GM18508 (cell line): ENCODE measurements around the gene RBFOX1.

Experiments used
- ATAC-seq: cut with Tn5 transposase; IDR thresholded peaks from one replicate; pipeline ENCODE4 v1.9.1; 2021; ENCODE audit warnings: moderate number of reproducible peaks; ENCODE audit not compliant: insufficient read depth, unreplicated experiment

The RBFOX1 gene

GRCh38 chr16:7400117-7400890 is 67.7 kb downstream of the RBFOX1 start:
- no peak for ATAC-seq

- no peak for ATAC-seq
These were observed 71.6 kb downstream of the RBFOX1 start for GRCh38 chr16:7404217-7404616.

DNA sequence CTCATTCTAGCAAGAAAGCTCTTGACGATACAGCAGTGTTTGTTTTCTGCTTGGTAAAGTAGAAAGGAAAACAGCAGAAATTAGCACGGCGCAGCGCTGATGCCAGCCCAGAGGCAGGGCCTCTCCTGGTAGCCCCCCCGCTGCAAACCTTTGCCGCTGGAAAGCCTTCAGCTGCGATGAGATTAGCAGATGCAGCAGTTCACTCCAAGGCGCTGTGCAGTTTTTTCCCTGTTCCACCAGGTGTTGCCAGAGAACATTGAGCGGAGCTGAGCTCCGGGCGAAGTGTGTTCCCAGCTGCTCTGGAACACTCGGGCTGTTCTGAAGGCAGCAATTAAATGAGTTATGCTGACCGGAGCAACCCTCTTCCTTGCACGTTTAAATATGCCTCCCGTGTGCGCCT is 72.5 kb downstream of the RBFOX1 start:
- ATAC-seq: no peak

GRCh38 chr16:7408700-7409365 is 76.2 kb downstream of the RBFOX1 start:
- ATAC-seq: no peak

DNA sequence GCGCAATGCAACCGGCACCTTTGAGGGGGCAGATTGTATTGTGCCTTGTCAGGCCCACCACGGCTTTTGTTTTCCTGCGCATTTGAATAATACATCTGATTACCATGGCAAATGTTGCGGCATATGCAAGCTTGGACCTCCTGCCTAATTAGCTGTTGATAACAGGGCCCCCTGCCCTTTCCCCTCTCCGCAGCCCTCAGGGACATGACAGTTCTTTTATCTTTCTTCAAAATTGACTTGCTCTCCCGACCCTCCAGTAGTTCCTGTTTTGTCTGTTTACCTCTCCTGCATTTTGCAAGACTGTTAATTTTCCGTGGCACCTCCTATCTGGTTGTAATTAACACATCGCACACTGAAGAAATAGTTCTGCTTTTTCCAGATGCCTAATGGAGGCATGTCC is 86.8 kb downstream of the RBFOX1 start:
- no peak for ATAC-seq

DNA sequence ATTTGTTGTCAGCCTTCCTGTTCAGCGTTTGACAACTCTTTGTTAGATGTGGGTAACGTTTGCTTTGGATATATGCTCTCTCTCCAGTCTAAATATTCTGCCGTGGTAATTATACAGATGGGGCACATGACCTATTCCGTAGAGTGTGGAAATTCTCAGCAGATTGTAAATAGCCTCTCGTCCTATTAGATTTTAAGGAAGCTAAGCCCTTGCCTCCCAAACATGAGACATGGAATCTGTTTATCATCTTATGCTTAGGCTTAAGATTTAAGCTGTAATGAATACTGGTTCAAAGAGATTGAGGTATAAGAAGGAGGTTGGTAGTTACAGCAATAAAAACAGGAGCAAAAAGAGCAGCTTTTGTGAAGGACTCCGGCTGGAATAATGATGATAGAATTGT is 87.4 kb downstream of the RBFOX1 start:
- ATAC-seq: no peak

DNA sequence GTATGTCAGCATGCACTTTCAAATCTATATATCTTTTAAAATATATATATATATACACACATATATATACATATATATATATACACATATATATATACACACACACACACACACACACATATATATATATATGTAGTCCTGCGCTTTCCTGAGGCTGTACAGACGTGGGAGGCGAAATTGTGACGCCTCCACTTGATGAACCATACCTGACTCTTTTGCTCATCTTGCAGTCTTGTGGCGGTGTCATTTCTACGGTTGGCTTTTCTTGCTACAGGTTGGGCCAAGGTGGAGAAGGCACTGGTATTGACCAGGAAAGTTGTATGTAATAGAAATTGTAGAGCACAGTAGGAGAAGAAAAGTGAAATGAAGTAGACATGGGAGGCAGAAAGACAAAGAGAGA is 88.2 kb downstream of the RBFOX1 start:
- no peak for ATAC-seq

- ATAC-seq: no peak
These were observed 88.9 kb downstream of the RBFOX1 start for GRCh38 chr16:7421578-7421977.

DNA sequence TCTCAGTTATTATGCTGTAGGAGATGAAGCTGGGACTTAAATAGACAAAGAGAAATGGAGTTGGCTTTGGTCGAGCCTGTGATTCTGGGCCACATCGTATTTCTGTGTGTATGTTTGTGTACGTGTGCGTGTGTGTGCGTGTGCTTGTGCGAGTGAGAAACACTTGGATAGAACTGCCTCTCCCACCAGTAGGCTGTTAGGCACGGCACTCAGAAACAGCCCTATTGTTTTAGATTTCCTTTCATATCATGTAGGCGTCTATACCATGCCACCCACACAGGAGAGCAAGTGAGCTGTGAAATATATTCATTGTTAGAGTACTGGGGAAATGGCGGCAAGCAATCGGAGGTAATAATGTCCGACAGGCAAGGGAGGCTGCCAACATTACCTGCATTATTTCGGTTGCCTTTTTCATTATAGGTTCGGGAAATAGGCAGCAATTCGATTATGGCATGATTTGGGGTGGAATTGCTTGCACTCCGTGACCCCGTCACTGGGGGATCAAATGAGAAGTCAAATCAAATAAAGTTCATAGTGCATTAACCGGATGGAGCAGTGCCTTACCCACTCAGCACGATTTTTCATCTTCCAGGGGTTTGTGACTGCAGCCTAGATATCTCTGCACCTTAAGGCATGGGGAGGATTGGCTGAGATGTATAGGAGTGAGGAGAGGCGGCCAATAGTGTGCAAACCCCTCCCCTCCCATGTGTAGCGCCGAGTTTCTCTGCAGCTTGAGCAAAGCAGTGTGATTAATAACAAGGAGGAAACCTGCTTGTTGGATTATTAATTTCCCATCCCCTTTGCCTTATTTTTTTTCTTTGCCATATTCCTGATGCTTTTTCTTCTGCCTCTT is 89.6 kb downstream of the RBFOX1 start:
- ATAC-seq: no peak

- ATAC-seq: no peak
These were observed 90.9 kb downstream of the RBFOX1 start for GRCh38 chr16:7423434-7424044.

GRCh38 chr16:7426161-7426560 is 93.5 kb downstream of the RBFOX1 start:
- ATAC-seq: no peak

- ATAC-seq: no peak
These were observed 99.1 kb downstream of the RBFOX1 start for GRCh38 chr16:7431723-7432122.

DNA sequence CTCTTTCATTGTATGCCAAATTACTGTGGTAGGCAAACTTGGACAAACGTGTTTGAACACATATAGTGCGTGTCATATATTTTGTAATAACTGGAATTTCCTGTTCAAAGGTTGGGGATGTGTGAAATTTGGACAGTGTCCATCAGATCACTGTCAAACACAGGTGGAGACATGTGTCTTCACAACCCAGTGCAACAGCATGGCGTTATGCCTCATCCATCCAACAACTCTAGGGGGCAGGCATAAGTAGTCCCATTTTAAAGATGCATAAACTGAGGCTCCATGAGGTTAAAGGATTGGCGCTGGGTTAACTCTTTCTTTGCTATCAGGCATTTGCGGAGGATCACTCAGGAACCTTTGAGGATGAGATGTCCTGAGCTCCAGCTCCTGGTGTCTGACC is 103.7 kb downstream of the RBFOX1 start:
- ATAC-seq: no peak

DNA sequence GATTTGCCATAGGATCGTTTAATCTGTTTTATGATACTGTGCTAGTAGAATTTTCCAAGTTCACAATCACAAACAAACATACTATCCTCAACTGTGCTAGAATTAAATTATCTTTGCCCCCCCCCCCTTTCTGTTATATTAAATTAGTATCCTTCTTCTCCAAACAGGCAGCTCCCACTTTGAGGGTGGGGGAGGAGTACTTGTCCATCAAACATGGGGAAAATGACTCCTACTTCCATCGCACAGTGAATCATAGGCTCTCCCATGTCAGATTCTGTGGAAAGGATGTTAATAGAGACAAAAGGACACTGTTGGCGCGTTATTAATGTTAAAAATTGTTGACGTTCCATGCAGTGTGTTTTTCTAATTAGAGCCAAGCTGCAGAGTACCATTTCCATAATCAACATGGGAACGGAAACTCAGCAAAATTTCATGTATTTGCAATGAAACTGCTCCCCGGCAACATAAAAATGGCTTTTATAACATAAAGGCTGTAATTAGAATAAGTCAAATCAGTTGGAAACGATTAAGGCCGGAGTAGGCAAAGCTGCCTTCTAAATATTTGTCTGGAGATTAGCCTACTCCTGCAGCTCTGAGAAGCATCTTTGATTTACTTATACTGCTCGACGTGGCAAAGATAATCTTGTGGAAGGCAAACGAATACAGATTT is 104.6 kb downstream of the RBFOX1 start:
- no peak for ATAC-seq

- no peak for ATAC-seq
These were observed 105.2 kb downstream of the RBFOX1 start for GRCh38 chr16:7437843-7438242.

GRCh38 chr16:7438601-7439000 is 106.0 kb downstream of the RBFOX1 start:
- ATAC-seq: no peak

DNA sequence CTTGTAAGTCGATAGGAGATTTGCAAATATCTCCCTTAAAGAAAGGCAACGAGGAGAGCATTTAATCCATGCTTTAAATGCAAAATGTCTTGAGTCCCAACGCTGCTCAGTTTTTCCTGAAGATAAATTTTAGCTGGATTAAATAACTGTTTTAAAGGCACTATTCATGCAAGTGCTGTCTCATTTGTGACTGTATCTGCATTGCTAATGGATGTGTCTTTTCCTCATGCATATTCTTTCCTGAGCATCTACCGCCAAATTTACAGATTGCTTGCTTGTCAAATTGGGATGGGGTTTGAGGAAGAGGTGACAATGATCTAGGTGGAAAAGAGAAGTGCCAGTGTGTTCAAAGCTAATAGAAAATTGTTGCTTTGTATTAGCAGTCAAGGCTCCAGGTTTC is 106.9 kb downstream of the RBFOX1 start:
- no peak for ATAC-seq

DNA sequence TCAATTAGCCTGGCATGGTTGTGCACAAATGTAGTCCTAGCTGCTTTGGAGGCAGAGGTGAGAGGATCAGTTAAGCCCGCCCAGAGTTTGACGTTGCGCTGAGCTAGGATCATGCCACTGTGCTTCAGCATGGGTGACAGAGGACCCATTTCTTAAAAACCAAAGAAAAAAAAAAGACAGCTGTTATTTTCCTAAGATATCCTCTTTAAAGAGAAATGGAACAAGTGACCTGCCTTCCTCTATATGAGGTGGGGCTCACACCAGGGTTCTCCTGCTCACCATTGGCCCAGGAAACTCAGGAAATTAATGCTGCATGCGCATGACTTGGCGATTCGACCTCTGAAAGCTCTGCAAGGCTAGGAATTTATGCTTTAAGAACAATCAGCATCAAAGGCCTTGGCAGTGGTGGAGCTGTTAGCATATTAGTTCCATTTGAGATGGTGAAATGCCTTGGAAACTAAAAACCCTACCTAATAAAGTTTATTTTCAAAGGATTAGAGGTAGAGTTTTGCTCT is 108.3 kb downstream of the RBFOX1 start:
- no peak for ATAC-seq

DNA sequence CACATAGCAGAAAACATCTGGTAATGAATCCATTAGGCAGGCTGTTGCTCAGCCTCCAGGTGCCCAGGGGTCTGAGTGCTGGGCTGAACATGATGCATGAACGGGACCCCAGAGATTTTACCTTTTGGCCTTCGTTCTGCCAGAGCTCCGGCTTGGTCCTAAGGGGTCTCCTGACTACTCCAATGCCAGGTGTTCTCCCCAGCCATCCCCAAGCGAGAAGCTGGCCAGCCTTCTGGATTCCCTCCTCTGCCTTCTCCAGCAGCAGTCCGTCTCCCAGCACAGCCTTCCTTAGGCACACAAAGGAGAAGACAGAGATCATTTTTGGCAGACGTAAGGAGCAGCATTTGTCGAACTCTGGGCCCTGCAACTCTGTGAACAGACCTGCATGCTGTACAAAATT is 109.4 kb downstream of the RBFOX1 start:
- no peak for ATAC-seq

GRCh38 chr16:7443142-7443541 is 110.5 kb downstream of the RBFOX1 start:
- ATAC-seq: no peak
